Esophagus squamous epithelium (tissue), 4 donors: ENCODE results near the gene MYO1H.
"Not testable (repeated sequence)": the region's sequence is repeated elsewhere in the genome, so short reads cannot be mapped to it uniquely, and the experiment has no call there.

Experiments used
- CTCF ChIP-seq, 6 experiments: fragments of 450-650 bp in 4 of 6; fragments of 200-600 bp in 2 of 6; sonication (generic) in 2 of 6; IDR thresholded peaks; one replicate each; pipeline ENCODE4 v1.5.1; 2016 to 2019; ENCODE audit warnings: antibody characterized with exemption in 6 of 6, mild to moderate bottlenecking in 4 of 6, moderate library complexity in 4 of 6
- POLR2A ChIP-seq, 4 donors: fragments of 450-650 bp; IDR thresholded peaks; one replicate each; pipeline ENCODE4 v1.6.1; 2017; ENCODE audit warnings: antibody characterized with exemption in 4 of 4, mild to moderate bottlenecking in 4 of 4, moderate library complexity in 3 of 4

GRCh38 chr12:109406147-109406546 lies 58.4 kb downstream of the MYO1H start:
- TF ChIP-seq CTCF, POLR2A (IDR thresholded peaks at IDR 0.05): not testable (repeated sequence)
